Mononuclear cell (primary cell): ENCODE measurements around the gene IL33. TPM values are rescaled to one million over a fixed set of nuclear protein-coding genes. Genes with fewer than 3 reads are reported as not detected.

ENCODE experiments used
- H3K27me3 ChIP-seq: 2 replicates; pipeline ENCODE4 v1.6.0; 2011; ENCODE audit warnings: low read length, control low read depth; ENCODE audit not compliant: insufficient read depth
- H3K4me1 ChIP-seq: 2 replicates; pipeline ENCODE4 v1.5.1; 2011; ENCODE audit warnings: mild to moderate bottlenecking, low read length, control low read depth; ENCODE audit not compliant: insufficient read depth
- H3K4me3 ChIP-seq: 2 replicates; pipeline ENCODE4 v1.5.1; 2011; ENCODE audit warnings: mild to moderate bottlenecking, low read length, moderate library complexity
- H3K9me3 ChIP-seq: 2 replicates; pipeline ENCODE4 v1.5.1; 2011; ENCODE audit warnings: low read depth, mild to moderate bottlenecking, control low read depth, low read length
- total RNA-seq: library from RNA; depleted of rRNA; stranded (reverse); fragments of >200 nt; gene quantifications from one replicate; pipeline ENCODE4 v1.2.3, GENCODE V29; 2012

IL33 gene
- total RNA-seq, 1 donor = not detected

- Histone ChIP-seq H3K4me1 (no peaks in the 10 kb centered on the region), H3K27me3 (peaks cover 22% of the 10 kb centered on the region), H3K9me3 (no peaks in the 10 kb centered on the region), H3K4me3 (no peak overlapping the region)
Measured at GRCh38 chr9:6230037-6230780, 14.6 kb downstream of the IL33 start.

- H3K4me3 ChIP-seq = no peak overlapping the region
- no peaks in the 10 kb centered on the region for H3K4me1 ChIP-seq
- peaks cover 19% of the 10 kb centered on the region for H3K27me3 ChIP-seq
- no peaks in the 10 kb centered on the region for H3K9me3 ChIP-seq
Measured at GRCh38 chr9:6232336-6232945, 16.8 kb downstream of the IL33 start.

GRCh38 chr9:6234014-6234413 lies 18.4 kb downstream of the IL33 start:
- H3K4me1 ChIP-seq = no peaks in the 10 kb centered on the region
- peaks cover 10% of the 10 kb centered on the region for H3K27me3 ChIP-seq
- no peak overlapping the region for H3K4me3 ChIP-seq
- H3K9me3 ChIP-seq = no peaks in the 10 kb centered on the region

- Histone ChIP-seq H3K9me3 (no peaks in the 10 kb centered on the region), H3K27me3 (no peaks in the 10 kb centered on the region), H3K4me1 (no peaks in the 10 kb centered on the region), H3K4me3 (no peak overlapping the region)
Measured at GRCh38 chr9:6237267-6237666, 21.7 kb downstream of the IL33 start.

GRCh38 chr9:6239048-6239461 lies 23.4 kb downstream of the IL33 start:
- H3K9me3 ChIP-seq = no peaks in the 10 kb centered on the region
- no peak overlapping the region for H3K4me3 ChIP-seq
- H3K4me1 ChIP-seq = no peaks in the 10 kb centered on the region

GRCh38 chr9:6239694-6240093 lies 24.1 kb downstream of the IL33 start:
- no peaks in the 10 kb centered on the region for H3K9me3 ChIP-seq
- H3K4me1 ChIP-seq = no peaks in the 10 kb centered on the region
- peaks cover 2% of the 10 kb centered on the region for H3K27me3 ChIP-seq
- H3K4me3 ChIP-seq = no peak overlapping the region

More at GRCh38 chr9:6239048-6239461, 23.4 kb downstream of the IL33 start:
- no peaks in the 10 kb centered on the region for H3K27me3 ChIP-seq

- no peaks in the 10 kb centered on the region for H3K9me3 ChIP-seq
- peaks cover 3% of the 10 kb centered on the region for H3K27me3 ChIP-seq
- no peak overlapping the region for H3K4me3 ChIP-seq
- no peaks in the 10 kb centered on the region for H3K4me1 ChIP-seq
Measured at GRCh38 chr9:6243746-6244145, 28.1 kb downstream of the IL33 start.

GRCh38 chr9:6247266-6247665 lies 31.7 kb downstream of the IL33 start:
- H3K9me3 ChIP-seq = no peaks in the 10 kb centered on the region
- H3K4me3 ChIP-seq = no peak overlapping the region
- H3K4me1 ChIP-seq = no peaks in the 10 kb centered on the region
- peaks cover 3% of the 10 kb centered on the region for H3K27me3 ChIP-seq

- H3K27me3 ChIP-seq = peaks cover 2% of the 10 kb centered on the region
- H3K9me3 ChIP-seq = no peaks in the 10 kb centered on the region
Measured at GRCh38 chr9:6268826-6269397, 53.3 kb downstream of the IL33 start.

GRCh38 chr9:6270896-6271295 lies 55.3 kb downstream of the IL33 start:
- no peak overlapping the region for H3K4me3 ChIP-seq
- H3K9me3 ChIP-seq = no peaks in the 10 kb centered on the region
- H3K27me3 ChIP-seq = peaks cover 2% of the 10 kb centered on the region
- no peaks in the 10 kb centered on the region for H3K4me1 ChIP-seq

More at GRCh38 chr9:6268826-6269397, 53.3 kb downstream of the IL33 start:
- H3K4me1 ChIP-seq = no peaks in the 10 kb centered on the region
- H3K4me3 ChIP-seq = no peak overlapping the region

- H3K4me1 ChIP-seq = no peaks in the 10 kb centered on the region
- no peak overlapping the region for H3K4me3 ChIP-seq
- H3K9me3 ChIP-seq = no peaks in the 10 kb centered on the region
- H3K27me3 ChIP-seq = peaks cover 2% of the 10 kb centered on the region
Measured at GRCh38 chr9:6271508-6272228, 56.1 kb downstream of the IL33 start.

- H3K27me3 ChIP-seq = peaks cover 2% of the 10 kb centered on the region
- H3K4me1 ChIP-seq = no peaks in the 10 kb centered on the region
- no peak overlapping the region for H3K4me3 ChIP-seq
- H3K9me3 ChIP-seq = no peaks in the 10 kb centered on the region
Measured at GRCh38 chr9:6272229-6272598, 56.6 kb downstream of the IL33 start.

- H3K27me3 ChIP-seq = no peaks in the 10 kb centered on the region
- no peak overlapping the region for H3K4me3 ChIP-seq
- no peaks in the 10 kb centered on the region for H3K9me3 ChIP-seq
- H3K4me1 ChIP-seq = no peaks in the 10 kb centered on the region
Measured at GRCh38 chr9:6277417-6277816, 61.8 kb downstream of the IL33 start.

- Histone ChIP-seq H3K4me3 (no peak overlapping the region), H3K9me3 (no peaks in the 10 kb centered on the region), H3K4me1 (no peaks in the 10 kb centered on the region), H3K27me3 (peaks cover 6% of the 10 kb centered on the region)
Measured at GRCh38 chr9:6301858-6302257, 86.3 kb downstream of the IL33 start.

- Histone ChIP-seq H3K4me1 (no peaks in the 10 kb centered on the region), H3K9me3 (no peaks in the 10 kb centered on the region), H3K27me3 (peaks cover 6% of the 10 kb centered on the region), H3K4me3 (no peak overlapping the region)
Measured at GRCh38 chr9:6302417-6302816, 86.8 kb downstream of the IL33 start.
